ENCODE data around the gene CDR2L. TPM values are rescaled to one million over a fixed set of nuclear protein-coding genes. Genes with fewer than 3 reads are reported as not detected.
"Not testable (repeated sequence)": the region's sequence is repeated elsewhere in the genome, so short reads cannot be mapped to it uniquely, and the experiment has no call there.

Gene CDR2L
- total and polyA plus RNA-seq, 8 donors = 4.4 to 78.8 (median 10.9) TPM

- Histone ChIP-seq H3K4me1 (peaks cover 28 to 51% (median 33%) of the 10 kb centered on the region in 4 donors), H3K27me3 (no peaks in the 10 kb centered on the region), H3K36me3 (no peaks in the 10 kb centered on the region), H3K27ac (peak overlapping the region; percentile 91 to 95 (median 95)), H3K4me3 (peak overlapping the region; percentile 48 to 70 (median 66)), H3K9me3 (no peaks in the 10 kb centered on the region)
- intact Hi-C loops (cut with DNase I; ENCODE audit: low total_unique reads) = no loop called here
- WGBS, 5 donors = 0 to 2% (median 1%) methylated on average over 18 to 61 of the region's 61 CpGs
- DNase-seq = peak; percentile 79 to 95
- TF ChIP-seq POLR2AphosphoS5 (IDR thresholded peaks at IDR 0.05) (peak in 2 of 3 donors; percentile 81 to 88), CTCF (IDR thresholded peaks at IDR 0.05) (peak in 1 of 7 experiments; percentile 9), POLR2A (IDR thresholded peaks at IDR 0.05) (peak in 1 of 4 donors; percentile 45), EP300 (IDR thresholded peaks at IDR 0.05) (no peak)
These were observed 5.3 kb upstream of the CDR2L start for GRCh38 chr17:74981979-74982662.

GRCh38 chr17:74982663-74983313 is 4.6 kb upstream of the CDR2L start:
- intact Hi-C loops (cut with DNase I; ENCODE audit: low total_unique reads); H3K9me3 ChIP-seq; H3K36me3 ChIP-seq; H3K27me3 ChIP-seq: not testable (repeated sequence)
- H3K27ac ChIP-seq = peak overlapping the region; percentile 91 to 95 (median 95)
- 17 to 30% (median 23%) methylated on average over 7 to 14 of the region's 14 CpGs for WGBS, 5 donors
- H3K4me1 ChIP-seq = peaks cover 28 to 52% (median 35%) of the 10 kb centered on the region in 4 donors
- peak overlapping the region; percentile 48 to 70 (median 66) for H3K4me3 ChIP-seq
- peak in 1 of 2 donors; percentile 53 for DNase-seq

- no peak for TF ChIP-seq CTCF (IDR thresholded peaks at IDR 0.05)
- no peak for TF ChIP-seq EP300 (IDR thresholded peaks at IDR 0.05)
- no peak for TF ChIP-seq POLR2A (IDR thresholded peaks at IDR 0.05)
- no peak for TF ChIP-seq POLR2AphosphoS5 (IDR thresholded peaks at IDR 0.05)
- H3K36me3 ChIP-seq = no peaks in the 10 kb centered on the region
- 74 to 93% (median 77%) methylated on average over 3 of the region's 3 CpGs for WGBS, 5 donors
- H3K4me3 ChIP-seq = no peak overlapping the region
- H3K9me3 ChIP-seq = no peaks in the 10 kb centered on the region
- DNase-seq = no peak
- intact Hi-C loops (cut with DNase I; ENCODE audit: low total_unique reads) = no loop called here
- peaks cover 0 to 8% (median 0%) of the 10 kb centered on the region in 3 donors for H3K27me3 ChIP-seq
- H3K4me1 ChIP-seq = peaks cover 40 to 79% (median 64%) of the 10 kb centered on the region in 4 donors
- peak overlapping the region in 3 of 5 donors; percentile 95 for H3K27ac ChIP-seq
These were observed 1.2 kb upstream of the CDR2L start for GRCh38 chr17:74986206-74986576.

- 0 to 5% (median 1%) methylated on average over 24 to 76 of the region's 76 CpGs for WGBS, 5 donors
- H3K4me1 ChIP-seq = peaks cover 38 to 76% (median 59%) of the 10 kb centered on the region in 4 donors
- H3K9me3 ChIP-seq = no peaks in the 10 kb centered on the region
- no peaks in the 10 kb centered on the region for H3K36me3 ChIP-seq
- H3K27me3 ChIP-seq = peaks cover 0 to 8% (median 0%) of the 10 kb centered on the region in 3 donors
- peak overlapping the region; percentile 74 to 93 (median 85) for H3K4me3 ChIP-seq
- intact Hi-C loops (cut with DNase I; ENCODE audit: low total_unique reads) = no loop called here
- TF ChIP-seq POLR2AphosphoS5 (IDR thresholded peaks at IDR 0.05) (peak in 2 of 3 donors; percentile 42 to 56), POLR2A (IDR thresholded peaks at IDR 0.05) (no peak), EP300 (IDR thresholded peaks at IDR 0.05) (no peak), CTCF (IDR thresholded peaks at IDR 0.05) (peak in 4 of 7 experiments; percentile 20 to 49 (median 44))
- DNase-seq = peak; percentile 74 to 95
- H3K27ac ChIP-seq = peak overlapping the region; percentile 94 to 98 (median 95)
These were observed 678 bp downstream of the CDR2L start for GRCh38 chr17:74987909-74988711.

Data from stomach (tissue), 9 donors.